ENCODE measurements around the gene CPSF4L.

The CPSF4L gene

DNA sequence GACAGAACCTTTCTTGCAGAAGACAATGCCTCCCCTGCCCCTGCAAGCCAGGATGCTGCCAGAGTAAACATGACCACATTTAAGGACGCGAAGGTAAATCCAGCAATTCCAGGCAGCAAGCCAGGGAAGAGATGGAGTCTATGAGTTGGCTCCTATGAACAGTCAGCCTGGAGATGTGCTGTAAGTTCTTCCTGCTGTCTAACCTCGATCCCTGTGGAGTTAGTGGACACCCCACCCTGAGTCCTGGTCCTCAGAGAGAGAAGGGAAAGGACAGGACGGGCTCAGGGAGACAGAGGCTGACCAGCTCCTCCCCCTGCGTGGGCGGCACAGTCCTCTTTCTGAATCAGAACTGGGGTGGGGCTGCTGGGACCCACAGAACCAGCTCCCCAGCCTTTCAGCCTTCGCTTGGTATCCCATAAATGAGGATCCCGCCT, 25.2 kb upstream of the CPSF4L start (continued):
- TF ChIP-seq, protein P1, sequence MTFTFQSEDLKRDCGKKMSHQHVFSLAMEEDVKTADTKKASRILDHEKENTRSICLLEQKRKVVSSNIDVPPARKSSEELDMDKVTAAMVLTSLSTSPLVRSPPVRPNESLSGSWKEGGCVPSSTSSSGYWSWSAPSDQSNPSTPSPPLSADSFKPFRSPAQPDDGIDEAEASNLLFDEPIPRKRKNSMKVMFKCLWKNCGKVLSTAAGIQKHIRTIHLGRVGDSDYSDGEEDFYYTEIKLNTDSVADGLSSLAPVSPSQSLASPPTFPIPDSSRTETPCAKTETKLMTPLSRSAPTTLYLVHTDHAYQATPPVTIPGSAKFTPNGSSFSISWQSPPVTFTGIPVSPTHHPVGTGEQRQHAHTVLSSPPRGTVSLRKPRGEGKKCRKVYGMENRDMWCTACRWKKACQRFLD (tag by site-specific recombination; IDR thresholded peaks at IDR 0.05): no peak
- no peak for TF ChIP-seq ZNF114 (tag by site-specific recombination; IDR thresholded peaks at IDR 0.05)
- TF ChIP-seq, protein P2, sequence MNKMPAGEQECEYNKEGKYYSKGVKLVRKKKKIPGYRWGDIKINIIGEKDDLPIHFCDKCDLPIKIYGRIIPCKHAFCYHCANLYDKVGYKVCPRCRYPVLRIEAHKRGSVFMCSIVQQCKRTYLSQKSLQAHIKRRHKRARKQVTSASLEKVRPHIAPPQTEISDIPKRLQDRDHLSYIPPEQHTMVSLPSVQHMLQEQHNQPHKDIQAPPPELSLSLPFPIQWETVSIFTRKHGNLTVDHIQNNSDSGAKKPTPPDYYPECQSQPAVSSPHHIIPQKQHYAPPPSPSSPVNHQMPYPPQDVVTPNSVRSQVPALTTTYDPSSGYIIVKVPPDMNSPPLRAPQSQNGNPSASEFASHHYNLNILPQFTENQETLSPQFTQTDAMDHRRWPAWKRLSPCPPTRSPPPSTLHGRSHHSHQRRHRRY (tag by site-specific recombination; IDR thresholded peaks at IDR 0.05): no peak
- no peak for TF ChIP-seq ZSCAN30 (tag by site-specific recombination; IDR thresholded peaks at IDR 0.05)
- TF ChIP-seq ZNF600 (tag by site-specific recombination; IDR thresholded peaks at IDR 0.05): peak; percentile 67
- no peak for TF ChIP-seq ZNF707 (tag by site-specific recombination; IDR thresholded peaks at IDR 0.05)
- no peak for TF ChIP-seq ZNF596 (tag by site-specific recombination; IDR thresholded peaks at IDR 0.05)
- TF ChIP-seq ZNF132 (tag by site-specific recombination; IDR thresholded peaks at IDR 0.05; ENCODE audit: borderline replicate concordance): no peak
- TF ChIP-seq ZNF529 (tag by site-specific recombination; IDR thresholded peaks at IDR 0.05; ENCODE audit: insufficient replicate concordance): no peak
- TF ChIP-seq ZNF155 (tag by site-specific recombination; IDR thresholded peaks at IDR 0.05): no peak
- TF ChIP-seq, protein P3, sequence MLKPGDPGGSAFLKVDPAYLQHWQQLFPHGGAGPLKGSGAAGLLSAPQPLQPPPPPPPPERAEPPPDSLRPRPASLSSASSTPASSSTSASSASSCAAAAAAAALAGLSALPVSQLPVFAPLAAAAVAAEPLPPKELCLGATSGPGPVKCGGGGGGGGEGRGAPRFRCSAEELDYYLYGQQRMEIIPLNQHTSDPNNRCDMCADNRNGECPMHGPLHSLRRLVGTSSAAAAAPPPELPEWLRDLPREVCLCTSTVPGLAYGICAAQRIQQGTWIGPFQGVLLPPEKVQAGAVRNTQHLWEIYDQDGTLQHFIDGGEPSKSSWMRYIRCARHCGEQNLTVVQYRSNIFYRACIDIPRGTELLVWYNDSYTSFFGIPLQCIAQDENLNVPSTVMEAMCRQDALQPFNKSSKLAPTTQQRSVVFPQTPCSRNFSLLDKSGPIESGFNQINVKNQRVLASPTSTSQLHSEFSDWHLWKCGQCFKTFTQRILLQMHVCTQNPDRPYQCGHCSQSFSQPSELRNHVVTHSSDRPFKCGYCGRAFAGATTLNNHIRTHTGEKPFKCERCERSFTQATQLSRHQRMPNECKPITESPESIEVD (tag by site-specific recombination; IDR thresholded peaks at IDR 0.05): no peak
- TF ChIP-seq, protein P4, sequence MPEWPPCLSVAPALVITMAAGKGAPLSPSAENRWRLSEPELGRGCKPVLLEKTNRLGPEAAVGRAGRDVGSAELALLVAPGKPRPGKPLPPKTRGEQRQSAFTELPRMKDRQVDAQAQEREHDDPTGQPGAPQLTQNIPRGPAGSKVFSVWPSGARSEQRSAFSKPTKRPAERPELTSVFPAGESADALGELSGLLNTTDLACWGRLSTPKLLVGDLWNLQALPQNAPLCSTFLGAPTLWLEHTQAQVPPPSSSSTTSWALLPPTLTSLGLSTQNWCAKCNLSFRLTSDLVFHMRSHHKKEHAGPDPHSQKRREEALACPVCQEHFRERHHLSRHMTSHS (tag by site-specific recombination; IDR thresholded peaks at IDR 0.05): no peak
- no peak for TF ChIP-seq ZNF311 (tag by site-specific recombination; IDR thresholded peaks at IDR 0.05; ENCODE audit: borderline replicate concordance)
- TF ChIP-seq ZFP69B (tag by site-specific recombination; IDR thresholded peaks at IDR 0.05): no peak
- TF ChIP-seq GLI4 (tag by site-specific recombination; IDR thresholded peaks at IDR 0.05): no peak
- TF ChIP-seq, protein P5, sequence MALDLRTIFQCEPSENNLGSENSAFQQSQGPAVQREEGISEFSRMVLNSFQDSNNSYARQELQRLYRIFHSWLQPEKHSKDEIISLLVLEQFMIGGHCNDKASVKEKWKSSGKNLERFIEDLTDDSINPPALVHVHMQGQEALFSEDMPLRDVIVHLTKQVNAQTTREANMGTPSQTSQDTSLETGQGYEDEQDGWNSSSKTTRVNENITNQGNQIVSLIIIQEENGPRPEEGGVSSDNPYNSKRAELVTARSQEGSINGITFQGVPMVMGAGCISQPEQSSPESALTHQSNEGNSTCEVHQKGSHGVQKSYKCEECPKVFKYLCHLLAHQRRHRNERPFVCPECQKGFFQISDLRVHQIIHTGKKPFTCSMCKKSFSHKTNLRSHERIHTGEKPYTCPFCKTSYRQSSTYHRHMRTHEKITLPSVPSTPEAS (tag by site-specific recombination; IDR thresholded peaks at IDR 0.05): no peak
- no peak for TF ChIP-seq ZNF221 (tag by site-specific recombination; IDR thresholded peaks at IDR 0.05; ENCODE audit: borderline replicate concordance)
- no peak for TF ChIP-seq ZNF670 (tag by site-specific recombination; IDR thresholded peaks at IDR 0.05; ENCODE audit: low read depth)
- TF ChIP-seq ZNF292 (tag by site-specific recombination; IDR thresholded peaks at IDR 0.05; ENCODE audit: borderline replicate concordance, low read depth): no peak
- TF ChIP-seq, protein P6, sequence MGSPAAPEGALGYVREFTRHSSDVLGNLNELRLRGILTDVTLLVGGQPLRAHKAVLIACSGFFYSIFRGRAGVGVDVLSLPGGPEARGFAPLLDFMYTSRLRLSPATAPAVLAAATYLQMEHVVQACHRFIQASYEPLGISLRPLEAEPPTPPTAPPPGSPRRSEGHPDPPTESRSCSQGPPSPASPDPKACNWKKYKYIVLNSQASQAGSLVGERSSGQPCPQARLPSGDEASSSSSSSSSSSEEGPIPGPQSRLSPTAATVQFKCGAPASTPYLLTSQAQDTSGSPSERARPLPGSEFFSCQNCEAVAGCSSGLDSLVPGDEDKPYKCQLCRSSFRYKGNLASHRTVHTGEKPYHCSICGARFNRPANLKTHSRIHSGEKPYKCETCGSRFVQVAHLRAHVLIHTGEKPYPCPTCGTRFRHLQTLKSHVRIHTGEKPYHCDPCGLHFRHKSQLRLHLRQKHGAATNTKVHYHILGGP (tag by site-specific recombination; IDR thresholded peaks at IDR 0.05): no peak
- TF ChIP-seq SALL2 (tag by site-specific recombination; IDR thresholded peaks at IDR 0.05; ENCODE audit: borderline replicate concordance): no peak
